PC-9 (cell line): Measurements from ENCODE around the gene MAOA. TPM values are rescaled to one million over a fixed set of nuclear protein-coding genes. Genes with fewer than 3 reads are reported as not detected.

Source experiments
- BruUV-seq: library from RNA; stranded (reverse); fragments of 400-500 nt; replicated peaks from 2 replicates; lab custom pipeline; 2021; lab: Mats Ljungman, UMichigan
- CTCF ChIA-PET: fragments of 300-600 bp; sonication (Branson Sonifier 250); formaldehyde crosslinking; loops from one replicate; lab custom pipeline; 2022; ENCODE audit warnings: antibody characterized with exemption; lab: Charles Lee
- POLR2A ChIA-PET: fragments of 300-600 bp; sonication (Branson Sonifier 250); formaldehyde crosslinking; loops from one replicate; lab custom pipeline; 2022; ENCODE audit warnings: antibody characterized with exemption; ENCODE audit not compliant: unreplicated experiment; lab: Charles Lee
- DNase-seq, 2 experiments: peaks; one replicate each; pipeline versions ENCODE4 v3.0.0 to v3.0.0-alpha.2; 2015 to 2022; ENCODE audit warnings: mixed read lengths in 1 of 2
- H2AFZ ChIP-seq: fragments of 200-600 bp; sonication (generic); 2 replicates; pipeline ENCODE4 v1.8.1; 2017; ENCODE audit warnings: antibody characterized with exemption
- H3F3A ChIP-seq: fragments of 200-600 bp; sonication (generic); 2 replicates; pipeline ENCODE4 v1.8.1; 2017; ENCODE audit warnings: antibody characterized with exemption, mild to moderate bottlenecking, low read depth; ENCODE audit not compliant: insufficient read depth
- H3K27ac ChIP-seq: fragments of 200-600 bp; sonication (generic); 2 replicates; pipeline ENCODE4 v1.6.1; 2016; ENCODE audit warnings: mixed run types
- H3K27me3 ChIP-seq: fragments of 200-600 bp; sonication (generic); 2 replicates; pipeline ENCODE4 v1.6.1; 2016; ENCODE audit warnings: low read depth, mixed run types; ENCODE audit not compliant: insufficient read depth
- H3K36me3 ChIP-seq: fragments of 200-600 bp; sonication (generic); 2 replicates; pipeline ENCODE4 v1.6.1; 2016; ENCODE audit warnings: low read depth, mixed run types
- H3K4me1 ChIP-seq: fragments of 200-600 bp; sonication (generic); replicated peaks from 2 replicates; pipeline ENCODE4 v1.6.1; 2016; ENCODE audit warnings: mixed run types; ENCODE audit not compliant: insufficient read depth
- H3K4me2 ChIP-seq: fragments of 200-600 bp; sonication (generic); 2 replicates; pipeline ENCODE4 v1.6.1; 2017; ENCODE audit warnings: mixed run types
- H3K4me3 ChIP-seq: fragments of 200-600 bp; sonication (generic); 2 replicates; pipeline ENCODE4 v1.6.1; 2016; ENCODE audit warnings: mixed run types
- H3K79me2 ChIP-seq: fragments of 200-600 bp; sonication (generic); 2 replicates; pipeline ENCODE4 v1.6.1; 2017; ENCODE audit warnings: low read depth, mixed run types
- H3K9me2 ChIP-seq: fragments of 200-600 bp; sonication (generic); 2 replicates; pipeline ENCODE4 v1.8.1; 2017; ENCODE audit warnings: mild to moderate bottlenecking; ENCODE audit not compliant: insufficient read depth
- H3K9me3 ChIP-seq: fragments of 200-600 bp; sonication (generic); 2 replicates; pipeline ENCODE4 v1.8.1; 2016; ENCODE audit warnings: low read depth; ENCODE audit not compliant: insufficient read depth
- H4K20me1 ChIP-seq: fragments of 200-600 bp; sonication (generic); 2 replicates; pipeline ENCODE4 v1.8.1; 2017; ENCODE audit not compliant: insufficient read depth
- EZH2 ChIP-seq: fragments of 200-600 bp; sonication (generic); IDR thresholded peaks from 2 replicates; pipeline ENCODE4 v1.8.0; 2017; ENCODE audit warnings: antibody characterized with exemption, low read depth
- intact Hi-C: fragments of 100-400 bp; cut with micrococcal nuclease; formaldehyde crosslinking; loops from one replicate; pipeline ENCODE4 v1.10.0; 2022; ENCODE audit not compliant: unreplicated experiment
- total RNA-seq: library from RNA; stranded (reverse); gene quantifications from 2 replicates; pipeline ENCODE4 v1.2.3, GENCODE V29; 2021
- TF ChIP-seq, protein P1 (sequence below): fragments of 200-600 bp; sonication (generic); conservative IDR thresholded peaks from 2 replicates; pipeline ENCODE4 v1.6.1; 2017; ENCODE audit warnings: mixed run types, antibody characterized with exemption, mild to moderate bottlenecking, moderate library complexity

Gene MAOA
- total RNA-seq, 1 experiment from 2014 or later = 5.0 TPM

DNA sequence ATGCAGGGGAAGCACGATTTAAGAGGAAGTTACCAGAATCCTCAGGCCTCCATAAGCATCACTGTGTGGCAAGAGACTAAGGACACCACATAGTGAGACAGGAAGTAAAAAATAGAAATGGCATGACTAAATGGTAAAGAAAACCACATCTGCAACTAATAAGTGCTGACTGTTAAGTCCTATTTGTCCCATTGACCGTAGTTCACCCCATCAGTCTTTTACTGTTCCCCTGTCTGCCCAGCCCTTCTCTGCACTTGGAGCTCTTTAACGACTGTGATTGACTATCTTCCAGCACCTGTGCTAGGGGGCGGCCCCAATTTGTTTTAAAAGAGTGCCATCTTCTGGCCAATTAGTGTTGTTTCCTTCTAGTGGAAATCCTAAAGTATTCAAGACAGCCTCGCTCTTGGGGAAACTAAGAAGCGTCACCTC lies 94.2 kb downstream of the MAOA start:
- Histone ChIP-seq H3K79me2 (no peaks in the 10 kb centered on the region), H2AFZ (no peak overlapping the region), H3K36me3 (no peaks in the 10 kb centered on the region), H3K4me2 (no peak overlapping the region), H3K27ac (no peak overlapping the region), H3K4me1 (no peaks in the 10 kb centered on the region), H3K9me2 (no peaks in the 10 kb centered on the region), H3K4me3 (no peak overlapping the region), H3K9me3 (no peaks in the 10 kb centered on the region), H4K20me1 (no peaks in the 10 kb centered on the region), H3F3A (no peaks in the 10 kb centered on the region), H3K27me3 (no peaks in the 10 kb centered on the region)
- DNase-seq = peak; percentile 10 to 35
- CTCF ChIA-PET = no interaction called here
- TF ChIP-seq EZH2 = no peak
- TF ChIP-seq, protein P1, sequence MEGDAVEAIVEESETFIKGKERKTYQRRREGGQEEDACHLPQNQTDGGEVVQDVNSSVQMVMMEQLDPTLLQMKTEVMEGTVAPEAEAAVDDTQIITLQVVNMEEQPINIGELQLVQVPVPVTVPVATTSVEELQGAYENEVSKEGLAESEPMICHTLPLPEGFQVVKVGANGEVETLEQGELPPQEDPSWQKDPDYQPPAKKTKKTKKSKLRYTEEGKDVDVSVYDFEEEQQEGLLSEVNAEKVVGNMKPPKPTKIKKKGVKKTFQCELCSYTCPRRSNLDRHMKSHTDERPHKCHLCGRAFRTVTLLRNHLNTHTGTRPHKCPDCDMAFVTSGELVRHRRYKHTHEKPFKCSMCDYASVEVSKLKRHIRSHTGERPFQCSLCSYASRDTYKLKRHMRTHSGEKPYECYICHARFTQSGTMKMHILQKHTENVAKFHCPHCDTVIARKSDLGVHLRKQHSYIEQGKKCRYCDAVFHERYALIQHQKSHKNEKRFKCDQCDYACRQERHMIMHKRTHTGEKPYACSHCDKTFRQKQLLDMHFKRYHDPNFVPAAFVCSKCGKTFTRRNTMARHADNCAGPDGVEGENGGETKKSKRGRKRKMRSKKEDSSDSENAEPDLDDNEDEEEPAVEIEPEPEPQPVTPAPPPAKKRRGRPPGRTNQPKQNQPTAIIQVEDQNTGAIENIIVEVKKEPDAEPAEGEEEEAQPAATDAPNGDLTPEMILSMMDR = peak; percentile 56
- intact Hi-C loops = loop anchor here (1.0 kb wide), 1 partner anchor 191 kb away; no protein-coding TSS in a partner anchor
- POLR2A ChIA-PET = no interaction called here
- BruUV-seq = no TSS peak

DNA sequence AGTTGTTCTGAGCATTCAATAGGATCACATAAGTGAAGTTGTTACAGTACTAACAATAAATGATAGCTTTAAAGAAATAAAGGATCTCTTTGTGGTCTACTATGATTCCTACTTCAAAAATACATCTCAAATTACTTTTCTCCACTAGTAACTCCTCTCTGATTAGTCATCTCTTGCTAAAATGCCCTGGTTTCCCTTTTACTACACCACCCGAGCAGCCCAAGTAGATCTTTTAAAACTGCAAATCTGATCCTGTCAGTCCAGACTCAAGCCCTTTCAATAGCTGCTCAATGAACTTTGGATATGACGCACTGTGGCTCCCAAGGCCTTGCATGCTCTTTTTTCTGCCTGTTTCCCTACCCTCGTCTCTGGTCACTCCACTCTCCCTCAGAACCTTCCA lies 97.5 kb downstream of the MAOA start:
- no peak overlapping the region for H3K27ac ChIP-seq
- H3K4me1 ChIP-seq = no peaks in the 10 kb centered on the region
- DNase-seq = no peak
- H3K9me2 ChIP-seq = no peaks in the 10 kb centered on the region
- H3K9me3 ChIP-seq = no peaks in the 10 kb centered on the region
- H3K4me2 ChIP-seq = no peak overlapping the region
- H3K27me3 ChIP-seq = no peaks in the 10 kb centered on the region
- intact Hi-C loops = no loop called here
- H3K79me2 ChIP-seq = no peaks in the 10 kb centered on the region
- TF ChIP-seq, protein P1 = no peak
- TF ChIP-seq EZH2 = no peak
- no peak overlapping the region for H3K4me3 ChIP-seq
- H4K20me1 ChIP-seq = no peaks in the 10 kb centered on the region
- no peaks in the 10 kb centered on the region for H3K36me3 ChIP-seq
- CTCF ChIA-PET = no interaction called here
- H2AFZ ChIP-seq = no peak overlapping the region
- H3F3A ChIP-seq = no peaks in the 10 kb centered on the region
- no TSS peak for BruUV-seq
- POLR2A ChIA-PET = no interaction called here

DNA sequence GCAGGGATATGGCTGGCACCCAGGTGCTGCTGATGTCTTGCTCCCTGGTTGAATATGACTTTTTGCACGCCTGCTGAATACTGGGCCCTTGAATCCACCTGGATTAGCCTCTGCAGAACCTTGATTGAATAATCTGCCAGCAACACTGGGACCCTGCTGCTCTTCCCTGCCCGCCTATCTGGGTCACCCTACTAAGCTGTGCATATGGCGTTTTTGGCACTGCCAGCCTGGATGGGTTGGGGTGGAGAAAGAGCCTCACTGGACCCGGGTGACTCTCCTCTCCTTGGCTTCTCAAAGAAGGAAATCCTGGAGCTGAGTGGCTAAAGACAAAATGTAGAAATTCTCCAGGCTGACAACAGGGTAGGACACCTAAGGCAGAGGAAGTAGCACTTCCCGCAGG lies 100.0 kb downstream of the MAOA start:
- ChIA-PET POLR2A (no interaction called here), CTCF (no interaction called here)
- Histone ChIP-seq H3K27ac (no peak overlapping the region), H3K9me2 (no peaks in the 10 kb centered on the region), H4K20me1 (no peaks in the 10 kb centered on the region), H3K79me2 (no peaks in the 10 kb centered on the region), H3K27me3 (no peaks in the 10 kb centered on the region), H3K36me3 (no peaks in the 10 kb centered on the region), H3K4me3 (no peak overlapping the region), H3K4me2 (no peak overlapping the region), H3K9me3 (no peaks in the 10 kb centered on the region), H2AFZ (no peak overlapping the region), H3F3A (no peaks in the 10 kb centered on the region), H3K4me1 (no peaks in the 10 kb centered on the region)
- intact Hi-C loops = no loop called here
- no TSS peak for BruUV-seq
- TF ChIP-seq EZH2 = no peak
- TF ChIP-seq, protein P1 = no peak
- no peak for DNase-seq
